Activated B cell treated with CpG ODN at 0.5 μM for 24 hours (primary cell): ENCODE results near the gene MPPED1. TPM values are rescaled to one million over a fixed set of nuclear protein-coding genes. Genes with fewer than 3 reads are reported as not detected.

Experiments
- ATAC-seq: fragments of 200-7000 bp; cut with Tn5 transposase; one replicate; pipeline ENCODE4 v1.10.0; 2021; ENCODE audit warnings: low read depth, mild to moderate bottlenecking, moderate library complexity
- CTCF ChIA-PET: fragments of 350-600 bp; sonication (Branson Sonifier 250); formaldehyde crosslinking; loops from one replicate; lab custom pipeline; 2021; ENCODE audit warnings: antibody characterized with exemption; lab: Charles Lee
- POLR2A ChIA-PET: fragments of 350-600 bp; sonication (Branson Sonifier 250); formaldehyde crosslinking; loops from one replicate; lab custom pipeline; 2021; ENCODE audit warnings: antibody characterized with exemption; lab: Charles Lee
- DNase-seq: peaks from one replicate; pipeline ENCODE4 v3.0.0; 2022
- H3K27ac Mint-ChIP-seq: one replicate; pipeline ENCODE4 v1.8.0; 2020; ENCODE audit warnings: mixed read lengths
- H3K27me3 Mint-ChIP-seq: one replicate; pipeline ENCODE4 v1.8.0; 2021; ENCODE audit warnings: mixed read lengths
- H3K36me3 Mint-ChIP-seq: one replicate; pipeline ENCODE4 v1.8.0; 2021; ENCODE audit warnings: low read depth, mixed read lengths
- H3K4me1 Mint-ChIP-seq: one replicate; pipeline ENCODE4 v1.8.0; 2021; ENCODE audit warnings: mixed read lengths
- H3K4me3 Mint-ChIP-seq: one replicate; pipeline ENCODE4 v1.8.0; 2020; ENCODE audit warnings: mild to moderate bottlenecking, mixed read lengths
- H3K9me3 Mint-ChIP-seq: one replicate; pipeline ENCODE4 v1.8.0; 2020; ENCODE audit warnings: mixed read lengths
- intact Hi-C: fragments of 100-400 bp; cut with micrococcal nuclease; formaldehyde crosslinking; loops from one replicate; pipeline ENCODE4 v1.15.1; 2024
- total RNA-seq: library from RNA; stranded (reverse); gene quantifications from 2 replicates; pipeline ENCODE4 v1.2.3, GENCODE V29; 2022
- TF ChIP-seq, protein P1 (sequence below): fragments of 200-600 bp; IDR thresholded peaks from one replicate; pipeline ENCODE4 v1.8.0; 2022; ENCODE audit warnings: antibody characterized with exemption, mild to moderate bottlenecking

The MPPED1 gene
- total RNA-seq, 1 donor from 2014 or later: not detected

DNA sequence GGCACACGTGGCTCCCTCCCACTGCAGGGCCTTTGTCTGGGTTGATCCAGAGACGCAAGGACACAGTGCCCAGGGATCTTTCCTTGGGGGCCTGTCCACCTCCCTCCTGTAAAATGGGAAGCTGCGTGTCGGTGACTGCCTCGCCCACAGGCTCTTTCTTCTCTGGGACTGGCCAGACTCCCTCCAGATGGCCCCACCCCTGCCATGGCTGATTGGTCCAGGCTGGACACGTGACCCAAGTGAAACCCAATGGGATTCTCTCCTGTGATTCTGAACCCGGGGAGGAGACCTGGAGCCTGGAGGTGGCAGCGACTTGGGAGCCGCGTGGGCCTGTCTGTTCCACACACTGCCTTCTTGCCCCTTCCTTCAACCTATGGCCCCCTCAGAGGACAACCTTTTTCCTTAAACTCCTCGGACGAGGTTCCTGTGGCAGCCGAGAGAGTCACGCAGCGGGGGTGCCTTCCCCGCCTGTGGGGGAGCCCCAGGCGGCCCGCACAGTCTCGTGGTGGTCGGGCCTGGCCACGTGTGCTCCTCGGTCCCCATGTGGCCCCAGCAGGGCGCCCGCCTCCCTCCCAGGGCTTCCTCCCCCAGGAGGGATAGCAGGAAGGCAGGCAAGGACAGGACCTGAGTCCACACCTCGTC lies 12.4 kb upstream of the MPPED1 start:
- intact Hi-C loops: no loop called here
- Mint-ChIP-seq H3K27ac (no peak overlapping the region), H3K4me3 (no peak overlapping the region), H3K9me3 (no peaks in the 10 kb centered on the region), H3K36me3 (no peaks in the 10 kb centered on the region), H3K27me3 (peaks cover 21% of the 10 kb centered on the region), H3K4me1 (no peaks in the 10 kb centered on the region)
- TF ChIP-seq, protein P1, sequence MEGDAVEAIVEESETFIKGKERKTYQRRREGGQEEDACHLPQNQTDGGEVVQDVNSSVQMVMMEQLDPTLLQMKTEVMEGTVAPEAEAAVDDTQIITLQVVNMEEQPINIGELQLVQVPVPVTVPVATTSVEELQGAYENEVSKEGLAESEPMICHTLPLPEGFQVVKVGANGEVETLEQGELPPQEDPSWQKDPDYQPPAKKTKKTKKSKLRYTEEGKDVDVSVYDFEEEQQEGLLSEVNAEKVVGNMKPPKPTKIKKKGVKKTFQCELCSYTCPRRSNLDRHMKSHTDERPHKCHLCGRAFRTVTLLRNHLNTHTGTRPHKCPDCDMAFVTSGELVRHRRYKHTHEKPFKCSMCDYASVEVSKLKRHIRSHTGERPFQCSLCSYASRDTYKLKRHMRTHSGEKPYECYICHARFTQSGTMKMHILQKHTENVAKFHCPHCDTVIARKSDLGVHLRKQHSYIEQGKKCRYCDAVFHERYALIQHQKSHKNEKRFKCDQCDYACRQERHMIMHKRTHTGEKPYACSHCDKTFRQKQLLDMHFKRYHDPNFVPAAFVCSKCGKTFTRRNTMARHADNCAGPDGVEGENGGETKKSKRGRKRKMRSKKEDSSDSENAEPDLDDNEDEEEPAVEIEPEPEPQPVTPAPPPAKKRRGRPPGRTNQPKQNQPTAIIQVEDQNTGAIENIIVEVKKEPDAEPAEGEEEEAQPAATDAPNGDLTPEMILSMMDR: no peak
- ATAC-seq (no peak), DNase-seq (no peak)
- ChIA-PET CTCF (no interaction called here), POLR2A (no interaction called here)

DNA sequence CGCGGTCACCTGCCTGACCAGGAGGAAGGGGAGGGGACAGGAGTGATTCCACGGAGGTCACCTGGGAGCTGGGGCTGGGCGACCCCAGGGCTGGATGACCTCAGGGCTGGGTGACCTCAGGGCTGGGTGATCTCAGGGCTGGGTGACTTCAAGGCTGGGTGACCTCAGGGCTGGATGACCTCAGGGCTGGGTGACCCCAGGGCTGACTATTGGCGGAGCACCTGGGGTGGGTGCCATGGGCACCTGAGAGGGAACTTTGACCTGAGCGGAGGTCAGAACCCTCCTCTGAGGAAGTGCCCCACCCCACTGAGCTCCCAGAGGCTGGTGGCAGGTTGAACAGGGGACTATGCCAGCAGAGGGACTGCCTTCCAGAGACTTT lies 11.8 kb upstream of the MPPED1 start:
- Mint-ChIP-seq H3K27me3 (peaks cover 23% of the 10 kb centered on the region), H3K4me3 (no peak overlapping the region), H3K9me3 (no peaks in the 10 kb centered on the region), H3K4me1 (no peaks in the 10 kb centered on the region), H3K27ac (no peak overlapping the region), H3K36me3 (no peaks in the 10 kb centered on the region)
- intact Hi-C loops: no loop called here
- TF ChIP-seq, protein P1: no peak
- CTCF ChIA-PET: no interaction called here
- ATAC-seq: no peak
- POLR2A ChIA-PET: no interaction called here
- no peak for DNase-seq

DNA sequence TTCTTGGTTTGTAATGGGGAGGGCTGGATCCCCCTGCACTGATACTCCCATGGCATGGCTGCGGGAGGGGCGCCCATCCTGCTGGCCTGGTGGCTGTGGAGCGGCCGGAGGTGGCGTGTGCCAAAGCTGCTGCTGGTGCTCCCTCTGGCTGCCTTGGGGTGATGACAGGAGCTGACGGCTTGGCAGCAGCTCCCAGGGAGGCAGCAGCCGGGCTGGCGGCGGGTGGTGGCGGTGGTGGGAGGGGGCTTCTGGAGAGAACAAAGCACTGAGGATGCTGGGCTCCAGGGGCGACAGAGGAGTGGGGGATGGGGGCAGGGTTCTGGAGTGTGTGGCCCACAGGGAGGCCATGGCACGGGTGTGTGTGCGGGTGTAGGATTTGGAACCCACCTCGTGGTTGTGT lies 11.4 kb upstream of the MPPED1 start:
- TF ChIP-seq, protein P1: no peak
- no peaks in the 10 kb centered on the region for H3K36me3 Mint-ChIP-seq
- CTCF ChIA-PET: no interaction called here
- no peak overlapping the region for H3K4me3 Mint-ChIP-seq
- no peak overlapping the region for H3K27ac Mint-ChIP-seq
- intact Hi-C loops: no loop called here
- no peak for ATAC-seq
- H3K4me1 Mint-ChIP-seq: no peaks in the 10 kb centered on the region
- no peak for DNase-seq
- H3K9me3 Mint-ChIP-seq: no peaks in the 10 kb centered on the region
- POLR2A ChIA-PET: no interaction called here
- H3K27me3 Mint-ChIP-seq: peaks cover 23% of the 10 kb centered on the region

DNA sequence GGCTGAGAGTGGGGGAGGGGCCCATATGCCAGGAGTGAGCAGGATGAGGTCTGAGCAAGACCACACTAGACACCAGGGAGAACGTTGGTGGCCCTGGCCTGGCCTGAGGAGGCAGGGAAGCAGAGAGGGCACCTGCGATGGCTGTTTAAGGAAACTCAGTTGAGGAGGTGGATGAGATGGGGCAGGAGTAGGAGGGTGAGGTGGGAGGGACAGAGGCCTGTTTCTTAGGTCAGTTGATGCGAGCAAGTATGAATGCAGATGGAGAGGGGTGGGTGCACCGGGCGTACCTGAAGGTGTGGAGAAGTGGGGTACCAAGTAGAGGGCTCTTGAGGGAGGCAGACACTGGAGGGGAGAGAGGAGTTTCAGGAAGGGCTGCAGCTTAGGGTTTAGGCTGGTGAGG lies 10.6 kb upstream of the MPPED1 start:
- TF ChIP-seq, protein P1: no peak
- DNase-seq: no peak
- ChIA-PET CTCF (no interaction called here), POLR2A (no interaction called here)
- no peaks in the 10 kb centered on the region for H3K36me3 Mint-ChIP-seq
- H3K4me3 Mint-ChIP-seq: no peak overlapping the region
- ATAC-seq: no peak
- H3K27ac Mint-ChIP-seq: no peak overlapping the region
- H3K9me3 Mint-ChIP-seq: no peaks in the 10 kb centered on the region
- peaks cover 23% of the 10 kb centered on the region for H3K27me3 Mint-ChIP-seq
- H3K4me1 Mint-ChIP-seq: no peaks in the 10 kb centered on the region
- intact Hi-C loops: no loop called here

DNA sequence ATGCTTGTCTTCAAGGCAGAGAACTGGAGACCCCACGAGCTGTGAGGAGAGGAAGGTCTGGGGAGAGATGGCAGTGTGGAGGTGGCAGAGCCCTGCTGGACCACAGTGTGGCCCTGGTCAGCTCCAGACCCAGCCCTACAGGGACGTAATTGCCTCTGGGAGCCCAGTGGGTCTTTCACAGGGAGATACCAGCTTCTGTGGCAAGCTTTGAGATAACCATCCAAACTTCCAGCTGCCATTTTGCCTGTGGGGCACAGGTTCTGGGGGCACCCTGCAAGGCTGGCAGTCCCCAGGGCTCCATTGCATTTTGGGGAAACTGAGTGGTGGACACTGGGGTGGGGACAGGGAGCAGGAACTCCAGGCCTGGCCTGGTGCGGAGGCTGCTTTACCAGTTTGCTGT lies 10.2 kb upstream of the MPPED1 start:
- Mint-ChIP-seq H3K4me1 (no peaks in the 10 kb centered on the region), H3K36me3 (no peaks in the 10 kb centered on the region), H3K9me3 (no peaks in the 10 kb centered on the region), H3K27me3 (peaks cover 23% of the 10 kb centered on the region), H3K4me3 (no peak overlapping the region), H3K27ac (no peak overlapping the region)
- ChIA-PET POLR2A (no interaction called here), CTCF (no interaction called here)
- TF ChIP-seq, protein P1: no peak
- DNase-seq: no peak
- intact Hi-C loops: no loop called here
- ATAC-seq: no peak
